Tibial nerve (tissue), 4 donors: Measurements from ENCODE around the gene COIL. TPM values are rescaled to one million over a fixed set of nuclear protein-coding genes. Genes with fewer than 3 reads are reported as not detected.

Experiments
- DNase-seq, 2 donors: peaks; one replicate each; pipeline ENCODE4 v3.0.0-alpha.2; 2019; ENCODE audit warnings: low spot score in 2 of 2
- H3K27ac ChIP-seq, 4 donors: fragments of 200-600 bp; sonication (generic) in 3 of 4; one replicate each; pipeline ENCODE4 v1.5.1; 2017 to 2019; ENCODE audit warnings: mild to moderate bottlenecking in 1 of 4
- H3K27me3 ChIP-seq, 2 donors: fragments of 200-600 bp; sonication (generic) in 1 of 2; one replicate each; pipeline versions ENCODE4 v1.5.1 to v1.6.0; 2017 to 2019
- H3K36me3 ChIP-seq, 3 donors: fragments of 200-600 bp; sonication (generic); one replicate each; pipeline ENCODE4 v1.5.1; 2018 to 2019
- H3K4me1 ChIP-seq, 4 donors: fragments of 200-600 bp; sonication (generic) in 3 of 4; one replicate each; pipeline ENCODE4 v1.5.1; 2017 to 2019
- H3K4me3 ChIP-seq, 4 donors: fragments of 200-600 bp; sonication (generic) in 3 of 4; one replicate each; pipeline ENCODE4 v1.5.1; 2017 to 2019; ENCODE audit warnings: mild to moderate bottlenecking in 1 of 4, moderate library complexity in 1 of 4
- H3K9me3 ChIP-seq, 4 donors: fragments of 200-600 bp; sonication (generic) in 3 of 4; one replicate each; pipeline ENCODE4 v1.5.1; 2017 to 2019
- CTCF ChIP-seq, 5 experiments: fragments of 200-600 bp in 3 of 5; fragments of 450-650 bp in 2 of 5; sonication (generic) in 3 of 5; IDR thresholded peaks; one replicate each; pipeline ENCODE4 v1.5.1; 2016 to 2019; ENCODE audit warnings: antibody characterized with exemption in 5 of 5, mild to moderate bottlenecking in 3 of 5, moderate library complexity in 2 of 5
- EP300 ChIP-seq, 2 donors: sonication (generic); formaldehyde crosslinking; IDR thresholded peaks; one replicate each; pipeline ENCODE4 v1.6.1; 2017; ENCODE audit warnings: antibody characterized with exemption in 2 of 2, mild to moderate bottlenecking in 1 of 2
- POLR2A ChIP-seq, 2 donors: fragments of 450-650 bp; IDR thresholded peaks; one replicate each; pipeline ENCODE4 v1.6.1; 2017; ENCODE audit warnings: antibody characterized with exemption in 2 of 2, mild to moderate bottlenecking in 2 of 2, moderate library complexity in 2 of 2
- WGBS, 2 donors: methylation state at CpG; one replicate each; pipeline ENCODE4 v1.1.5; 2018; 5-methylcytosine and 5-hydroxymethylcytosine counted together
- total RNA-seq, 4 donors: library from RNA; depleted of rRNA; stranded (reverse); fragments of >200 nt; gene quantifications; one replicate each; pipeline ENCODE4 v1.1.0, GENCODE V29; 2016

COIL gene
- total RNA-seq, 4 donors from 2014 or later = 9.2 to 13.1 (median 9.7) TPM

GRCh38 chr17:56898874-56899273 is 62.0 kb downstream of the COIL start:
- H3K36me3 ChIP-seq = peaks cover 2 to 100% (median 26%) of the 10 kb centered on the region in 3 donors
- no peaks in the 10 kb centered on the region for H3K4me1 ChIP-seq
- no peak overlapping the region for H3K27ac ChIP-seq
- no peaks in the 10 kb centered on the region for H3K9me3 ChIP-seq
- TF ChIP-seq CTCF (IDR thresholded peaks at IDR 0.05) = no peak
- no peak for TF ChIP-seq POLR2A (IDR thresholded peaks at IDR 0.05)
- TF ChIP-seq EP300 (IDR thresholded peaks at IDR 0.05) = no peak
- no peak for DNase-seq
- WGBS, 2 donors = 80 to 84% methylated on average over 5 to 8 of the region's 9 CpGs
- no peaks in the 10 kb centered on the region for H3K27me3 ChIP-seq
- no peak overlapping the region for H3K4me3 ChIP-seq

GRCh38 chr17:56897646-56898424 is 63.0 kb downstream of the COIL start:
- Histone ChIP-seq H3K36me3 (peaks cover 0 to 100% (median 20%) of the 10 kb centered on the region in 3 donors), H3K4me1 (no peaks in the 10 kb centered on the region), H3K9me3 (no peaks in the 10 kb centered on the region), H3K27me3 (no peaks in the 10 kb centered on the region), H3K27ac (no peak overlapping the region), H3K4me3 (no peak overlapping the region)
- DNase-seq = no peak
- TF ChIP-seq EP300 (IDR thresholded peaks at IDR 0.05) = no peak
- 93% methylated on average over 14 of the region's 14 CpGs for WGBS, 2 donors

GRCh38 chr17:56896968-56897359 is 63.9 kb downstream of the COIL start:
- Histone ChIP-seq H3K27ac (no peak overlapping the region), H3K27me3 (no peaks in the 10 kb centered on the region), H3K4me1 (no peaks in the 10 kb centered on the region), H3K9me3 (no peaks in the 10 kb centered on the region), H3K36me3 (peaks cover 0 to 100% (median 16%) of the 10 kb centered on the region in 3 donors), H3K4me3 (no peak overlapping the region)
- 83 to 93% methylated on average over 4 of the region's 4 CpGs for WGBS, 2 donors
- DNase-seq = no peak
- TF ChIP-seq EP300 (IDR thresholded peaks at IDR 0.05) (no peak), CTCF (IDR thresholded peaks at IDR 0.05) (no peak), POLR2A (IDR thresholded peaks at IDR 0.05) (no peak)

- no peaks in the 10 kb centered on the region for H3K27me3 ChIP-seq
- TF ChIP-seq EP300 (IDR thresholded peaks at IDR 0.05) (no peak), CTCF (IDR thresholded peaks at IDR 0.05) (no peak), POLR2A (IDR thresholded peaks at IDR 0.05) (no peak)
- H3K9me3 ChIP-seq = no peaks in the 10 kb centered on the region
- DNase-seq = no peak
- H3K27ac ChIP-seq = no peak overlapping the region
- H3K4me1 ChIP-seq = no peaks in the 10 kb centered on the region
- peaks cover 0 to 100% (median 11%) of the 10 kb centered on the region in 3 donors for H3K36me3 ChIP-seq
- 54 to 64% methylated on average over 3 of the region's 3 CpGs for WGBS, 2 donors
- H3K4me3 ChIP-seq = no peak overlapping the region
These were observed 64.5 kb downstream of the COIL start for GRCh38 chr17:56896217-56896967.

GRCh38 chr17:56894859-56895455 is 65.9 kb downstream of the COIL start:
- TF ChIP-seq POLR2A (IDR thresholded peaks at IDR 0.05) (no peak), CTCF (IDR thresholded peaks at IDR 0.05) (no peak), EP300 (IDR thresholded peaks at IDR 0.05) (no peak)
- H3K9me3 ChIP-seq = no peaks in the 10 kb centered on the region
- peaks cover 0 to 100% (median 19%) of the 10 kb centered on the region in 3 donors for H3K36me3 ChIP-seq
- no peak overlapping the region for H3K27ac ChIP-seq
- H3K4me1 ChIP-seq = no peaks in the 10 kb centered on the region
- DNase-seq = no peak
- no peak overlapping the region for H3K4me3 ChIP-seq
- WGBS, 2 donors = 84 to 89% methylated on average over 20 of the region's 20 CpGs
- no peaks in the 10 kb centered on the region for H3K27me3 ChIP-seq
